GM12872 (cell line): ENCODE measurements around the gene GALNTL6.

Experiments
- CTCF ChIP-seq: IDR thresholded peaks from 3 replicates; pipeline ENCODE4 v1.5.1; 2011; ENCODE audit warnings: low read depth, mild to moderate bottlenecking, low read length, moderate library complexity; ENCODE audit not compliant: insufficient read depth

The GALNTL6 gene

GRCh38 chr4:173039617-173040577 lies 1226.7 kb downstream of the GALNTL6 start:
- TF ChIP-seq CTCF: no peak

- no peak for TF ChIP-seq CTCF
Measured at GRCh38 chr4:173041482-173041881, 1228.3 kb downstream of the GALNTL6 start.

GRCh38 chr4:173044340-173044739 lies 1231.1 kb downstream of the GALNTL6 start:
- TF ChIP-seq CTCF: no peak

GRCh38 chr4:173045571-173045970 lies 1232.4 kb downstream of the GALNTL6 start:
- TF ChIP-seq CTCF: no peak

- TF ChIP-seq CTCF: no peak
Measured at GRCh38 chr4:173046144-173046543, 1232.9 kb downstream of the GALNTL6 start.

GRCh38 chr4:173046818-173047217 lies 1233.6 kb downstream of the GALNTL6 start:
- TF ChIP-seq CTCF: no peak

- TF ChIP-seq CTCF: no peak
Measured at GRCh38 chr4:173051232-173051631, 1238.0 kb downstream of the GALNTL6 start.
